ENCODE measurements around the gene CR2.

- TF ChIP-seq CTCF (IDR thresholded peaks at IDR 0.05) = no peak
- no peak for TF ChIP-seq POLR2A (IDR thresholded peaks at IDR 0.05)
- TF ChIP-seq EP300 (IDR thresholded peaks at IDR 0.05) = no peak
These were observed 25.3 kb upstream of the CR2 start for GRCh38 chr1:207428783-207429182.

Measured in tibial nerve (tissue), 4 donors.